Measurements from ENCODE around the gene TMEM150C. TPM values are rescaled to one million over a fixed set of nuclear protein-coding genes. Genes with fewer than 3 reads are reported as not detected.

Gene TMEM150C
- polyA plus RNA-seq, 1 donor (not counting 4 experiments of a cell fraction or from before 2014, with no cell fraction given): 0.07 TPM

- dilution Hi-C loops (cut with MboI; ENCODE audit: extremely low pct_ligation_motif_present, low sequenced_read_pairs): no loop called here
- Histone ChIP-seq H3K4me3 (ENCODE audit: control insufficient read depth in 2 of 3, extremely low read depth in 1 of 3, insufficient read depth in 2 of 3, low read depth in 1 of 3, low read length in 3 of 3) (no peak overlapping the region), H3K9me3 (ENCODE audit: control insufficient read depth, low read depth, low read length) (no peaks in the 10 kb centered on the region), H3K4me2 (ENCODE audit: control insufficient read depth, extremely low read depth, insufficient read depth, low read depth, low read length) (no peak overlapping the region), H3K27ac (ENCODE audit: control insufficient read depth, insufficient read depth, low read length) (no peak overlapping the region), H2AFZ (ENCODE audit: control insufficient read depth, low read length) (no peak overlapping the region), H3K79me2 (ENCODE audit: control insufficient read depth, insufficient read depth, low read length) (no peaks in the 10 kb centered on the region), H3K27me3 (ENCODE audit: control insufficient read depth, extremely low read depth, insufficient read depth, low read length) (no peaks in the 10 kb centered on the region), H3K9me1 (ENCODE audit: control insufficient read depth, extremely low read depth, insufficient read depth, low read length) (no peaks in the 10 kb centered on the region), H3K9ac (ENCODE audit: control insufficient read depth, extremely low read depth, insufficient read depth, low read length) (no peak overlapping the region), H3K36me3 (ENCODE audit: control insufficient read depth in 2 of 2, extremely low read depth in 1 of 2, insufficient read depth in 2 of 2, low read length in 2 of 2) (no peaks in the 10 kb centered on the region), H3K4me1 (ENCODE audit: control insufficient read depth, extremely low read depth, insufficient read depth, low read length) (no peaks in the 10 kb centered on the region), H4K20me1 (ENCODE audit: control insufficient read depth, extremely low read depth, insufficient read depth, low read length) (no peaks in the 10 kb centered on the region)
- FAIRE-seq: no peak
- TF ChIP-seq CTCF (optimal IDR thresholded peaks at IDR 0.05 in 1 of 3, IDR thresholded peaks at IDR 0.05 in 1 of 3, conservative IDR thresholded peaks at IDR 0.05 in 1 of 3; ENCODE audit: extremely low read depth in 1 of 3, insufficient read depth in 2 of 3, low read length in 3 of 3) (no peak), EZH2 (IDR thresholded peaks at IDR 0.05; ENCODE audit: low read length) (no peak)
- no peak for DNase-seq (ENCODE audit: low read depth, low spot score)
Measured at GRCh38 chr4:82510216-82510615, 51.6 kb downstream of the TMEM150C start.

- dilution Hi-C loops (cut with MboI; ENCODE audit: extremely low pct_ligation_motif_present, low sequenced_read_pairs): no loop called here
- Histone ChIP-seq H3K4me1 (ENCODE audit: control insufficient read depth, extremely low read depth, insufficient read depth, low read length) (no peaks in the 10 kb centered on the region), H3K36me3 (ENCODE audit: control insufficient read depth in 2 of 2, extremely low read depth in 1 of 2, insufficient read depth in 2 of 2, low read length in 2 of 2) (no peaks in the 10 kb centered on the region), H3K4me2 (ENCODE audit: control insufficient read depth, extremely low read depth, insufficient read depth, low read depth, low read length) (no peak overlapping the region), H3K79me2 (ENCODE audit: control insufficient read depth, insufficient read depth, low read length) (no peaks in the 10 kb centered on the region), H3K27me3 (ENCODE audit: control insufficient read depth, extremely low read depth, insufficient read depth, low read length) (no peaks in the 10 kb centered on the region), H3K9me3 (ENCODE audit: control insufficient read depth, low read depth, low read length) (no peaks in the 10 kb centered on the region), H2AFZ (ENCODE audit: control insufficient read depth, low read length) (no peak overlapping the region), H3K9me1 (ENCODE audit: control insufficient read depth, extremely low read depth, insufficient read depth, low read length) (no peaks in the 10 kb centered on the region), H3K27ac (ENCODE audit: control insufficient read depth, insufficient read depth, low read length) (no peak overlapping the region), H3K9ac (ENCODE audit: control insufficient read depth, extremely low read depth, insufficient read depth, low read length) (no peak overlapping the region), H3K4me3 (ENCODE audit: control insufficient read depth in 2 of 3, extremely low read depth in 1 of 3, insufficient read depth in 2 of 3, low read depth in 1 of 3, low read length in 3 of 3) (no peak overlapping the region), H4K20me1 (ENCODE audit: control insufficient read depth, extremely low read depth, insufficient read depth, low read length) (no peaks in the 10 kb centered on the region)
- FAIRE-seq (no peak), DNase-seq (ENCODE audit: low read depth, low spot score) (no peak)
- TF ChIP-seq EZH2 (IDR thresholded peaks at IDR 0.05; ENCODE audit: low read length) (no peak), CTCF (optimal IDR thresholded peaks at IDR 0.05 in 1 of 3, IDR thresholded peaks at IDR 0.05 in 1 of 3, conservative IDR thresholded peaks at IDR 0.05 in 1 of 3; ENCODE audit: extremely low read depth in 1 of 3, insufficient read depth in 2 of 3, low read length in 3 of 3) (no peak)
Measured at GRCh38 chr4:82508806-82509428, 52.9 kb downstream of the TMEM150C start.
